HG02840 (cell line): ENCODE results near the gene CAMTA2.
A peak's percentile ranks its signal among the peaks of the same experiment; 100 is the strongest.

Experiments used
- ATAC-seq: cut with Tn5 transposase; IDR thresholded peaks from one replicate; pipeline ENCODE4 v1.9.1; 2021; ENCODE audit warnings: mild to moderate bottlenecking, moderate library complexity, moderate number of reproducible peaks; ENCODE audit not compliant: unreplicated experiment, low FRiP score

The CAMTA2 gene

GRCh38 chr17:4947411-4948165 is 39.9 kb downstream of the CAMTA2 start:
- peak; percentile 17 for ATAC-seq

GRCh38 chr17:4947010-4947410 is 40.5 kb downstream of the CAMTA2 start:
- no peak for ATAC-seq

- ATAC-seq: no peak
Measured at GRCh38 chr17:4946312-4946976, 41.0 kb downstream of the CAMTA2 start.

- no peak for ATAC-seq
Measured at GRCh38 chr17:4945944-4946280, 41.6 kb downstream of the CAMTA2 start.

GRCh38 chr17:4945176-4945943 is 42.1 kb downstream of the CAMTA2 start:
- ATAC-seq: no peak

GRCh38 chr17:4944554-4945175 is 42.8 kb downstream of the CAMTA2 start:
- no peak for ATAC-seq

GRCh38 chr17:4944163-4944553 is 43.3 kb downstream of the CAMTA2 start:
- ATAC-seq: no peak

GRCh38 chr17:4942760-4943508 is 44.5 kb downstream of the CAMTA2 start:
- no peak for ATAC-seq

- ATAC-seq: no peak
Measured at GRCh38 chr17:4941319-4941610, 46.2 kb downstream of the CAMTA2 start.

- ATAC-seq: peak; percentile 12
Measured at GRCh38 chr17:4940555-4941318, 46.7 kb downstream of the CAMTA2 start.

GRCh38 chr17:4939796-4940554 is 47.5 kb downstream of the CAMTA2 start, which contains the start of the genes RNF167 and SLC25A11:
Gene RNF167 (plus strand): TSS chr17:4940268. CDS start chr17:4940910, 642 bp downstream.
Gene SLC25A11 (minus strand): TSS chr17:4940046. CDS start chr17:4939910, 136 bp downstream.
- peak; percentile 74 for ATAC-seq

GRCh38 chr17:4939546-4939795 is 48.0 kb downstream of the CAMTA2 start:
- peak; percentile 17 for ATAC-seq

GRCh38 chr17:4938688-4939545 is 48.6 kb downstream of the CAMTA2 start:
- no peak for ATAC-seq

GRCh38 chr17:4938069-4938491 is 49.4 kb downstream of the CAMTA2 start:
- ATAC-seq: no peak

- ATAC-seq: no peak
Measured at GRCh38 chr17:4937553-4937952, 49.9 kb downstream of the CAMTA2 start.

- ATAC-seq: no peak
Measured at GRCh38 chr17:4936436-4936835, 51.0 kb downstream of the CAMTA2 start.

- ATAC-seq: no peak
Measured at GRCh38 chr17:4935650-4936049, 51.8 kb downstream of the CAMTA2 start.
